T-helper 2 cell treated with Interferon-gamma antibody and Interleukin-4, amounts not matched to agents 5 μg/mL and 100 μg/mL, for 36 hours (primary cell): ENCODE data around the gene PIEZO2.
"Not testable (repeated sequence)": the region's sequence is repeated elsewhere in the genome, so short reads cannot be mapped to it uniquely, and the experiment has no call there.

ENCODE experiments used
- DNase-seq: peaks from one replicate; pipeline ENCODE4 v3.0.0; 2021; ENCODE audit warnings: low spot score
- H3K27ac Mint-ChIP-seq: one replicate; pipeline ENCODE4 v1.8.0; 2021; ENCODE audit warnings: mild to moderate bottlenecking, mixed read lengths
- H3K27me3 Mint-ChIP-seq: one replicate; pipeline ENCODE4 v1.8.0; 2021; ENCODE audit warnings: low read depth, mixed read lengths
- H3K36me3 Mint-ChIP-seq: one replicate; pipeline ENCODE4 v1.8.0; 2021; ENCODE audit warnings: low read depth, mixed read lengths
- H3K4me1 Mint-ChIP-seq: one replicate; pipeline ENCODE4 v1.8.0; 2021; ENCODE audit warnings: low read depth, mixed read lengths
- H3K4me3 Mint-ChIP-seq: one replicate; pipeline ENCODE4 v1.8.0; 2022; ENCODE audit warnings: mild to moderate bottlenecking, moderate library complexity, mixed read lengths
- H3K9me3 Mint-ChIP-seq: one replicate; pipeline ENCODE4 v1.8.0; 2021; ENCODE audit warnings: mixed read lengths

Gene PIEZO2

GRCh38 chr18:10928011-10928771, 221.2 kb downstream of the PIEZO2 start:
- no peaks in the 10 kb centered on the region for H3K27me3 Mint-ChIP-seq
- H3K36me3 Mint-ChIP-seq = no peaks in the 10 kb centered on the region
- H3K9me3 Mint-ChIP-seq = no peaks in the 10 kb centered on the region
- H3K27ac Mint-ChIP-seq = no peak overlapping the region
- no peaks in the 10 kb centered on the region for H3K4me1 Mint-ChIP-seq
- H3K4me3 Mint-ChIP-seq = no peak overlapping the region
- DNase-seq = no peak

- Mint-ChIP-seq H3K27me3 (no peaks in the 10 kb centered on the region), H3K4me1 (no peaks in the 10 kb centered on the region), H3K27ac (no peak overlapping the region), H3K4me3 (no peak overlapping the region), H3K36me3 (no peaks in the 10 kb centered on the region), H3K9me3 (no peaks in the 10 kb centered on the region)
- DNase-seq = no peak
Measured at GRCh38 chr18:10927286-10927992, 221.9 kb downstream of the PIEZO2 start.

- H3K4me1 Mint-ChIP-seq = no peaks in the 10 kb centered on the region
- no peak overlapping the region for H3K27ac Mint-ChIP-seq
- no peak for DNase-seq
- H3K27me3 Mint-ChIP-seq = no peaks in the 10 kb centered on the region
- no peaks in the 10 kb centered on the region for H3K36me3 Mint-ChIP-seq
- H3K9me3 Mint-ChIP-seq = no peaks in the 10 kb centered on the region
- H3K4me3 Mint-ChIP-seq = no peak overlapping the region
Measured at GRCh38 chr18:10926621-10927161, 222.7 kb downstream of the PIEZO2 start.

GRCh38 chr18:10924290-10924689, 225.1 kb downstream of the PIEZO2 start:
- H3K27me3 Mint-ChIP-seq = no peaks in the 10 kb centered on the region
- H3K9me3 Mint-ChIP-seq = no peaks in the 10 kb centered on the region
- H3K27ac Mint-ChIP-seq = no peak overlapping the region

GRCh38 chr18:10923551-10924070, 225.8 kb downstream of the PIEZO2 start:
- Mint-ChIP-seq H3K4me1 (no peaks in the 10 kb centered on the region), H3K9me3 (no peaks in the 10 kb centered on the region), H3K27me3 (no peaks in the 10 kb centered on the region), H3K27ac (no peak overlapping the region), H3K4me3 (no peak overlapping the region), H3K36me3 (no peaks in the 10 kb centered on the region)
- no peak for DNase-seq

More at GRCh38 chr18:10924290-10924689, 225.1 kb downstream of the PIEZO2 start:
- Mint-ChIP-seq H3K4me1 (no peaks in the 10 kb centered on the region), H3K4me3 (no peak overlapping the region), H3K36me3 (no peaks in the 10 kb centered on the region)
- no peak for DNase-seq

GRCh38 chr18:10923141-10923540, 226.2 kb downstream of the PIEZO2 start:
- no peaks in the 10 kb centered on the region for H3K9me3 Mint-ChIP-seq
- H3K4me1 Mint-ChIP-seq = no peaks in the 10 kb centered on the region
- H3K4me3 Mint-ChIP-seq = no peak overlapping the region
- no peak overlapping the region for H3K27ac Mint-ChIP-seq
- H3K36me3 Mint-ChIP-seq = no peaks in the 10 kb centered on the region
- DNase-seq = no peak
- no peaks in the 10 kb centered on the region for H3K27me3 Mint-ChIP-seq

GRCh38 chr18:10922712-10923111, 226.7 kb downstream of the PIEZO2 start:
- H3K36me3 Mint-ChIP-seq, H3K27me3 Mint-ChIP-seq, H3K4me1 Mint-ChIP-seq, H3K4me3 Mint-ChIP-seq, DNase-seq, H3K27ac Mint-ChIP-seq, H3K9me3 Mint-ChIP-seq: not testable (repeated sequence)

GRCh38 chr18:10920309-10920708, 229.1 kb downstream of the PIEZO2 start:
- H3K27ac Mint-ChIP-seq, DNase-seq, H3K4me3 Mint-ChIP-seq, H3K4me1 Mint-ChIP-seq, H3K36me3 Mint-ChIP-seq, H3K27me3 Mint-ChIP-seq, H3K9me3 Mint-ChIP-seq: not testable (repeated sequence)

- Mint-ChIP-seq H3K36me3 (no peaks in the 10 kb centered on the region), H3K9me3 (no peaks in the 10 kb centered on the region), H3K4me1 (no peaks in the 10 kb centered on the region), H3K4me3 (no peak overlapping the region), H3K27ac (no peak overlapping the region), H3K27me3 (no peaks in the 10 kb centered on the region)
- no peak for DNase-seq
Measured at GRCh38 chr18:10919851-10920250, 229.5 kb downstream of the PIEZO2 start.

- no peak for DNase-seq
- Mint-ChIP-seq H3K9me3 (no peaks in the 10 kb centered on the region), H3K27ac (no peak overlapping the region), H3K27me3 (no peaks in the 10 kb centered on the region), H3K4me3 (no peak overlapping the region), H3K36me3 (no peaks in the 10 kb centered on the region), H3K4me1 (no peaks in the 10 kb centered on the region)
Measured at GRCh38 chr18:10916865-10917264, 232.5 kb downstream of the PIEZO2 start.

GRCh38 chr18:10916387-10916786, 233.0 kb downstream of the PIEZO2 start:
- H3K27ac Mint-ChIP-seq = no peak overlapping the region
- DNase-seq = no peak
- no peaks in the 10 kb centered on the region for H3K9me3 Mint-ChIP-seq
- no peaks in the 10 kb centered on the region for H3K36me3 Mint-ChIP-seq
- no peaks in the 10 kb centered on the region for H3K27me3 Mint-ChIP-seq
- H3K4me1 Mint-ChIP-seq = no peaks in the 10 kb centered on the region
- no peak overlapping the region for H3K4me3 Mint-ChIP-seq

GRCh38 chr18:10915748-10916147, 233.6 kb downstream of the PIEZO2 start:
- not testable (repeated sequence) for H3K9me3 Mint-ChIP-seq, H3K27me3 Mint-ChIP-seq, H3K4me3 Mint-ChIP-seq, H3K27ac Mint-ChIP-seq, H3K4me1 Mint-ChIP-seq, H3K36me3 Mint-ChIP-seq, DNase-seq

GRCh38 chr18:10914610-10915009, 234.8 kb downstream of the PIEZO2 start:
- not testable (repeated sequence) for H3K27ac Mint-ChIP-seq, H3K4me1 Mint-ChIP-seq, H3K27me3 Mint-ChIP-seq, H3K36me3 Mint-ChIP-seq, DNase-seq, H3K4me3 Mint-ChIP-seq, H3K9me3 Mint-ChIP-seq

GRCh38 chr18:10913919-10914318, 235.4 kb downstream of the PIEZO2 start:
- Mint-ChIP-seq H3K9me3 (no peaks in the 10 kb centered on the region), H3K27me3 (no peaks in the 10 kb centered on the region), H3K4me1 (no peaks in the 10 kb centered on the region), H3K4me3 (no peak overlapping the region), H3K36me3 (no peaks in the 10 kb centered on the region), H3K27ac (no peak overlapping the region)
- no peak for DNase-seq
